HEK293 (cell line): Measurements from ENCODE around the gene SSR1.

Source experiments
- RBAK ChIP-seq: fragments of 450-650 bp; formaldehyde crosslinking; IDR thresholded peaks from 2 replicates; pipeline ENCODE4 v1.5.1; 2016; ENCODE audit warnings: missing biosample characterization, missing genetic modification characterization
- ZNF202 ChIP-seq: fragments of 450-650 bp; formaldehyde crosslinking; IDR thresholded peaks from 2 replicates; pipeline ENCODE4 v1.5.1; 2016; ENCODE audit warnings: missing biosample characterization, missing genetic modification characterization, borderline replicate concordance
- ZNF292 ChIP-seq: fragments of 450-650 bp; formaldehyde crosslinking; IDR thresholded peaks from 2 replicates; pipeline ENCODE4 v1.5.1; 2016; ENCODE audit warnings: low read depth, missing biosample characterization, missing genetic modification characterization, borderline replicate concordance
- ZNF311 ChIP-seq: fragments of 450-650 bp; formaldehyde crosslinking; IDR thresholded peaks from 2 replicates; pipeline ENCODE4 v1.5.1; 2017; ENCODE audit warnings: missing biosample characterization, missing genetic modification characterization, borderline replicate concordance
- ZNF423 ChIP-seq: fragments of 450-650 bp; formaldehyde crosslinking; IDR thresholded peaks from 2 replicates; pipeline ENCODE4 v1.5.1; 2016; ENCODE audit warnings: missing biosample characterization, missing genetic modification characterization
- ZNF629 ChIP-seq: fragments of 450-650 bp; formaldehyde crosslinking; IDR thresholded peaks from 2 replicates; pipeline ENCODE4 v1.5.1; 2017; ENCODE audit warnings: missing biosample characterization, missing genetic modification characterization
- ZNF660 ChIP-seq: fragments of 450-650 bp; IDR thresholded peaks from 2 replicates; pipeline ENCODE4 v1.5.1; 2018; ENCODE audit warnings: missing biosample characterization, mild to moderate bottlenecking, missing genetic modification characterization
- ZNF707 ChIP-seq: fragments of 450-650 bp; formaldehyde crosslinking; IDR thresholded peaks from 2 replicates; pipeline ENCODE4 v1.5.1; 2016; ENCODE audit warnings: missing biosample characterization, missing genetic modification characterization
- TF ChIP-seq, protein P1 (sequence below): fragments of 450-650 bp; formaldehyde crosslinking; IDR thresholded peaks from 2 replicates; pipeline ENCODE4 v1.5.1; 2016; ENCODE audit warnings: missing biosample characterization, missing genetic modification characterization

DNA sequence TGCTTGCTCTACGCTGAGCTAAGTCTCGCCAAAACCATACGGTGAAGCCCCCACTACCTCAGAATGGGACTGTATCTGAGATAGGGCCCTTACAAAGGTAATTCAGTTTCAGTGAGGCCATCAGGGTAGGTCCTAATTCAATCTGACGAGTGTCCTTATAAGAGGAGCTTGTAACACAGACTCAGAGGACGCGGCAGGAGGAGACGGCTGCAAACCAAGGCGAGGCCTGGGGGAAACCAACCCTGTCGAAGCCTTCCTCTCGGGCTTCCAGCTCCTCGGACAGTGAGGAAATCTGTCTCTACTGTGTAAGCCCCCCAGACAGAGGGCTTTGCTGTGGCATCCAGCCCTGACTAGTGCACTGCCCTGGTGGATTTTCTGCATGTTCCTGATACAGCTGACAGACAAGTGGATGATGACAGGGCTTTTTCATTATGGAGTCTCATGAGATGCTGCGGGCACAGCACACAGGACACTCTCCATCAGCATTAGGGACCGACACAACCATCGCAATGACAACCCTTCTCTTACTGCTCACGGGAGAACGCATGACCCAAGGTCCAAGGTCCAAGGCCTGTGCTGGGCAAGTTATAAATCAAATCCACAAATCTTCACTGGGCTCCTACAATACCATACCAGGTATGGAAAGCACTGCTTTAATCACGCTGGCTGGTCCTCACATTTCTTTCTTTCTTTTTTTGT is 48.2 kb downstream of the SSR1 start:
- TF ChIP-seq ZNF311 (tag by site-specific recombination) (no peak), ZNF292 (no peak), ZNF202 (tag by site-specific recombination) (no peak), RBAK (tag by site-specific recombination) (no peak), ZNF629 (tag by site-specific recombination) (no peak), ZNF660 (tag by site-specific recombination) (no peak), ZNF707 (tag by site-specific recombination) (no peak), ZNF423 (no peak)
- TF ChIP-seq, protein P1, sequence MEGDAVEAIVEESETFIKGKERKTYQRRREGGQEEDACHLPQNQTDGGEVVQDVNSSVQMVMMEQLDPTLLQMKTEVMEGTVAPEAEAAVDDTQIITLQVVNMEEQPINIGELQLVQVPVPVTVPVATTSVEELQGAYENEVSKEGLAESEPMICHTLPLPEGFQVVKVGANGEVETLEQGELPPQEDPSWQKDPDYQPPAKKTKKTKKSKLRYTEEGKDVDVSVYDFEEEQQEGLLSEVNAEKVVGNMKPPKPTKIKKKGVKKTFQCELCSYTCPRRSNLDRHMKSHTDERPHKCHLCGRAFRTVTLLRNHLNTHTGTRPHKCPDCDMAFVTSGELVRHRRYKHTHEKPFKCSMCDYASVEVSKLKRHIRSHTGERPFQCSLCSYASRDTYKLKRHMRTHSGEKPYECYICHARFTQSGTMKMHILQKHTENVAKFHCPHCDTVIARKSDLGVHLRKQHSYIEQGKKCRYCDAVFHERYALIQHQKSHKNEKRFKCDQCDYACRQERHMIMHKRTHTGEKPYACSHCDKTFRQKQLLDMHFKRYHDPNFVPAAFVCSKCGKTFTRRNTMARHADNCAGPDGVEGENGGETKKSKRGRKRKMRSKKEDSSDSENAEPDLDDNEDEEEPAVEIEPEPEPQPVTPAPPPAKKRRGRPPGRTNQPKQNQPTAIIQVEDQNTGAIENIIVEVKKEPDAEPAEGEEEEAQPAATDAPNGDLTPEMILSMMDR (tag by site-specific recombination) = no peak
